Measurements from ENCODE around the gene TUFT1. TPM values are rescaled to one million over a fixed set of nuclear protein-coding genes. Genes with fewer than 3 reads are reported as not detected.

Gene TUFT1
- total RNA-seq, 2 experiments from 2014 or later, result 3.2 TPM

GRCh38 chr1:151539321-151540020, 638 bp upstream of the TUFT1 start:
- Mint-ChIP-seq H3K27ac (no peak overlapping the region), H3K4me3 (peak overlapping the region; percentile 90), H3K4me1 (peaks cover 21% of the 10 kb centered on the region), H3K27me3 (peaks cover 7% of the 10 kb centered on the region), H3K36me3 (ENCODE audit: low read depth) (no peaks in the 10 kb centered on the region), H3K9me3 (ENCODE audit: low read depth) (no peaks in the 10 kb centered on the region)
- DNase-seq (peak; percentile 72), ATAC-seq (peak; percentile 45)
- intact Hi-C loops (cut with DNase I, micrococcal nuclease), result loop anchor here (1.0 to 10.0 kb wide), 11 partner anchors 28 to 369 kb away; partner anchors contain the start of genes CGN (in 1 of the 2), POGZ (in 1 of the 2), RIIAD1 (in 1 of the 2) and TDRKH (in 1 of the 2)
- POLR2A ChIA-PET, result no interaction called here
- CTCF ChIA-PET, result interaction anchor here (0.7 to 1.5 kb wide), 5 partner anchors 16 to 283 kb away, joined by 4 to 6 read pairs (median 5); partner anchors contain the start of gene CGN

DNA sequence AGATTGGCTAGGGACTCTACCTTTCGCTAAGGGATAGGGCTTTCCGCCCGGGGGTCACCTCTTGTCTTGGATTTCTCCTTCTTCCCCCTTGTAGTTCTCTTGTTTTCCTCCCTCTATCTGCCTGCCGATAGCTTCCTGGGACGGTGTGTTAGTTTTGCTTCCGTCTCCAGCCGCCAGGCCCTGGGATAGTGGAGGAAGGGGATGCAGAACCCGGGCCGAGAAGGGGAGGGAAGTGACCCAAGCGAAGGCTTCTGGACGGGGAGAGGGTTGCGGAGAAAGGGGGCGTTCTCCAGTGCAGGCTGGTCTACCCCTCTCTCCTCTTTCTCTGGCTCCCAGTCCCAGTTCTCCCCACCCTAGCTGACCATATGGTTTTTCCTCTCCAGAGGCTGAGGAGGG, 871 bp downstream of the TUFT1 start:
- Mint-ChIP-seq H3K27ac (peak overlapping the region; percentile 69), H3K27me3 (peaks cover 7% of the 10 kb centered on the region), H3K36me3 (ENCODE audit: low read depth) (no peaks in the 10 kb centered on the region), H3K9me3 (ENCODE audit: low read depth) (no peaks in the 10 kb centered on the region), H3K4me1 (peaks cover 21% of the 10 kb centered on the region), H3K4me3 (peak overlapping the region; percentile 90)
- no peak for DNase-seq
- CTCF ChIA-PET, result interaction anchor here (0.7 to 1.9 kb wide), 6 partner anchors 11 to 295 kb away, joined by 3 to 8 read pairs (median 4); no protein-coding TSS in a partner anchor
- ATAC-seq, result no peak
- intact Hi-C loops (cut with DNase I, micrococcal nuclease), result loop anchor here in 1 of 2 experiments (1.0 to 2.0 kb wide), 9 partner anchors 30 to 368 kb away; partner anchors contain the start of genes CGN, POGZ, RIIAD1 and TDRKH
- POLR2A ChIA-PET, result interaction anchor here (0.6 to 0.7 kb wide), 3 partner anchors 56 to 364 kb away, joined by 3 to 5 read pairs (median 5); no protein-coding TSS in a partner anchor

DNA sequence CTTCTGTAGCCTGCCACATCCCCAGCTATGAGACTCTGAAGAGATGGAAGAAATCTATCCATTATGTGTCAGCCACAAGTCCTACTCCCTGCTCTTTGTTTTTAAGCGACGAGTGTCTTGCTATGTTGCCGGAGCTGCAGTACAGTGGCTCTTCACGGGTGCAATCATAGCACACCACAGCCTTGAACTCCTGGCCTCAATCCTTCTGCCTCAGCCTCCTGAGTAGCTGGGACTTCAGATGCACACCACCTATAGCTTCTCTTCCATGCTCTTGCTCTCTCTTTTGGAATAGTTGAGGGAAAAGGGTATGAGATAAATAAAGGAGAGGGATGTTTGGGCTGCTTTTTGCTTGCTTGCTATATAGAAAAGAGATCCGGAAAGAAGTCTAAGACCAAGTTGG, 1.6 kb downstream of the TUFT1 start:
- intact Hi-C loops (cut with DNase I, micrococcal nuclease), result loop anchor here in 1 of 2 experiments (2.0 kb wide), 3 partner anchors 97 to 367 kb away; partner anchors contain the start of gene THEM4
- Mint-ChIP-seq H3K36me3 (ENCODE audit: low read depth) (no peaks in the 10 kb centered on the region), H3K27me3 (peaks cover 7% of the 10 kb centered on the region), H3K27ac (no peak overlapping the region), H3K4me3 (peak overlapping the region; percentile 90), H3K4me1 (peaks cover 21% of the 10 kb centered on the region), H3K9me3 (ENCODE audit: low read depth) (no peaks in the 10 kb centered on the region)
- ChIA-PET POLR2A (interaction anchor here (0.6 to 0.7 kb wide), 3 partner anchors 9 to 230 kb away, joined by 3 to 5 read pairs (median 5); no protein-coding TSS in a partner anchor), CTCF (interaction anchor here (0.6 to 1.9 kb wide), 8 partner anchors 12 to 330 kb away, joined by 3 to 8 read pairs (median 3); no protein-coding TSS in a partner anchor)
- ATAC-seq (no peak), DNase-seq (no peak)

DNA sequence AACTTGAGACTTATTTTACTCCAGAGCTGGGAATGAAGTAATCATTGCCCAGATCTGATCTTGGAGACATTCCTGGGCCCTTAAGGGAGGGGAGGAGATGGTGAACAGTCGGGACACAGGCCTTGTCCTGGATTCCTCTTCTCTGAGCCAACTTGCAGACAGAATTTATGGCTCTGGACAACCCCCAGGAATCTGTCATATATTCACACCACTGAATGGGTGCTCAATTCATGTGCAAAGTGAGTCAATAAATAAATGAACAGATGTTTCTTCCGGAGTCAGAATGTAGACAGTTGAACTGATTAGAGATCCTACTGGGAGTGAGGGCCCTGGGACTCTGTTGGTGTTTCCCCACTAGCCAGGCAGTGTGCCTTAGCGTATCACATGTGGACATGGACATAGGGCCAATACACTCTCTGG, 2.6 kb downstream of the TUFT1 start:
- ChIA-PET CTCF (no interaction called here), POLR2A (interaction anchor here (0.7 kb wide), 1 partner anchor 8 kb away, joined by 3 read pairs; no protein-coding TSS in a partner anchor)
- no peak overlapping the region for H3K27ac Mint-ChIP-seq
- H3K4me1 Mint-ChIP-seq, result peaks cover 27% of the 10 kb centered on the region
- DNase-seq (no peak), ATAC-seq (no peak)
- no peak overlapping the region for H3K4me3 Mint-ChIP-seq
- peaks cover 7% of the 10 kb centered on the region for H3K27me3 Mint-ChIP-seq
- intact Hi-C loops (cut with DNase I, micrococcal nuclease), result no loop called here
- no peaks in the 10 kb centered on the region for H3K9me3 Mint-ChIP-seq (ENCODE audit: low read depth)
- no peaks in the 10 kb centered on the region for H3K36me3 Mint-ChIP-seq (ENCODE audit: low read depth)

DNA sequence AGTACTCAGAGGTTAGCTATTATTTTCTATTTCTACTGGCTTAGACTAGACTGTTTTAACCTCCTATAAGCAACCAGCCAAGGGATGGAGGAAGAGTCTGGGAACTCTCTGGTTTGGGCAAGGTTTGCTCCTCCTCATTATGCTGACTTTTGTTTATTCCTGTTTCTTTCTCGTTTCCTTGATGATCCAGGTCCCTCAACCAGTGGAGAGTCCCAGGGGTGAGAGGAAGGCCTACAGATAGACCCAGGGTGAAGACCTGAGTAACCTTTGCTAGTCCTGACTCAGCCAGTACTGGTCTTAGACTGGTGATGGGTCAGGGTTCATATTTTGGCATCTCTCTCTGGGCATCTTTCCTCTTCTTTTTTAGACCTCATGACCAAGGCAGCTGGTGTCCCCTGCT, 5.4 kb downstream of the TUFT1 start:
- H3K4me3 Mint-ChIP-seq, result no peak overlapping the region
- H3K27ac Mint-ChIP-seq, result no peak overlapping the region
- intact Hi-C loops (cut with DNase I, micrococcal nuclease), result no loop called here
- no peak for DNase-seq
- H3K9me3 Mint-ChIP-seq (ENCODE audit: low read depth), result no peaks in the 10 kb centered on the region
- no peak for ATAC-seq
- no peaks in the 10 kb centered on the region for H3K36me3 Mint-ChIP-seq (ENCODE audit: low read depth)
- ChIA-PET POLR2A (no interaction called here), CTCF (interaction anchor here (1.0 kb wide), 1 partner anchor 31 kb away, joined by 4 read pairs; no protein-coding TSS in a partner anchor)
- H3K27me3 Mint-ChIP-seq, result peaks cover 7% of the 10 kb centered on the region
- H3K4me1 Mint-ChIP-seq, result peaks cover 20% of the 10 kb centered on the region

DNA sequence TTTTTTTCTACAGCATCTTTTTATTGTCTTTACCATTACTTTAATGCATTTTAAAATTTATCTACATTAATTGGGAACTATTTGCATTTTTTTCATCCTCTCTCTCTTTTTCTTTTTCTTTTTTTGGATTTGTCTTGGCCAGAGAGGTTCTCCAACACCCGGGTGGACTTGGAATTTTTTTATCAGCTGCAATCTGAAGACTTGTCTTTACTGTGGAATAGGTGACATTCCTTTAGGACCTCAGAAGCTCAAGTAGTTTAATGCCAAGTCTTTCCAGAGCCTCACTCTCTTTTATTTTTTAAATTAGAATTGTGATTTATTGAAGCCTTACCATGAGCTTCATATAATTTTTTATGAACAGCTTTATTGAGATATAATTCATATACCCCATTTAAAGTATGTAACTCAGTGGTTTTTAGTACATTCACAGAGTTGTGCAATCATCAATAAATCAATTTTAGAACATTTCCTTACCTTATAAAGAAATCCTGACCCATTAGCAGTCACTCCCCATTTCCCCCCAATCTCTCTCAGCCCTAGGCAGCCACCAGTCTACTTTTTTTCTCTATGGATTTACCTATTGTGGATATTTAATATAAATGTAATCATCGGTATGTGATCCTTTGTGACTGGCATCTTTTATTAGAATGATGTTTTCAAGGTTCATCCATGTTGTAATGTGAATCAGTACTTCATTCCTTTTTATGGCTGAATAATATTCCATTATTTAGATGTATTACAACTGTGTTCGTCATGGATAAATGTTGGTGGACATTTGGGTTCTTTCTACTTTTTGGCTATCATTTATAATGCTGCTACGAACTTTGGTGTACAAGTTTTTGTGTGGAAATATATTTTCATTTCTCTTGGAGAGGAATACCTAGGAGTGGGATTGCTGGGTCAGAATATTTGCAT, 6.2 kb downstream of the TUFT1 start:
- DNase-seq (no peak), ATAC-seq (no peak)
- Mint-ChIP-seq H3K27ac (no peak overlapping the region), H3K27me3 (peaks cover 7% of the 10 kb centered on the region), H3K4me1 (peaks cover 13% of the 10 kb centered on the region), H3K4me3 (no peak overlapping the region), H3K36me3 (ENCODE audit: low read depth) (no peaks in the 10 kb centered on the region), H3K9me3 (ENCODE audit: low read depth) (no peaks in the 10 kb centered on the region)
- CTCF ChIA-PET, result no interaction called here
- intact Hi-C loops (cut with DNase I, micrococcal nuclease), result no loop called here
- POLR2A ChIA-PET, result no interaction called here

DNA sequence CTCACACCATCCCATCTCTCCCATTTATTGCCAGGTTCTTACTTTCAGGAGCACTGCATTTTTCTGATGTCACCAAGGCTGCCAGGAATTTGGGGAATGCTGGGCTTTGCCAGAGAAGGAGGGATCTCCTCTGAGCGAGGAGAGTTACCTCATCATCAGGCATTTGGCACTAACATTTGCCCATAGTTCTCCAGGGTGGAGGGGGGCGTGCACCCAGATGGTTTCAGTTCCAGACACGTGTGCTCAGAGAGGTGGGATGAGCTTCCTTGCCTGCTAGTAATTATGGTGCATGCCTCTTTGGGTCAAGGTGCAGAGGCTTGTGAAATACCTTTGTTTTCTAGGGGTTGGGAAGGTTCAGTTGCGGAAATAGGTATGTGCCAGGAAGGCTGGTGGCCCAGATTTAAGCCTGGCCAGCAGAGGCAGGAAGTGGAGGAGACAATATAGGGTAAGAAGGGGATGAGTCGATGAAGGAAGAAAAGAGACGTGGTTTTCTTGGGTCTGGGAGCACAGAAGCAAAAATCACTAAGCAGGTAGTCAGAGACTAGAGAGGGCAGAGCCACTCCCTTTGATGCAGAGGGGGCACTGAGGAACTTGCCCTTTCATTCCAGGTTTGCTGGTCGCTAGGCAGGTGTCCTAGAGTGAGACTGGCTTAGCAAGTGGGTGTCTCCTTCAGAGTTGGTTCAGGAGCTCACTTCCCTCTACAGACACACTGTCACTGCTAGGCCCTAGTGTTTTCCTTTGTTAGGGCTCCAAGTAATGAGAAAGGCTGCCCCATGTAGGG, 7.2 kb downstream of the TUFT1 start:
- H3K27me3 Mint-ChIP-seq, result no peaks in the 10 kb centered on the region
- H3K27ac Mint-ChIP-seq, result no peak overlapping the region
- H3K36me3 Mint-ChIP-seq (ENCODE audit: low read depth), result no peaks in the 10 kb centered on the region
- ChIA-PET POLR2A (no interaction called here), CTCF (no interaction called here)
- H3K4me1 Mint-ChIP-seq, result peaks cover 6% of the 10 kb centered on the region
- H3K9me3 Mint-ChIP-seq (ENCODE audit: low read depth), result no peaks in the 10 kb centered on the region
- no peak overlapping the region for H3K4me3 Mint-ChIP-seq
- ATAC-seq (no peak), DNase-seq (no peak)
- intact Hi-C loops (cut with DNase I, micrococcal nuclease), result no loop called here

DNA sequence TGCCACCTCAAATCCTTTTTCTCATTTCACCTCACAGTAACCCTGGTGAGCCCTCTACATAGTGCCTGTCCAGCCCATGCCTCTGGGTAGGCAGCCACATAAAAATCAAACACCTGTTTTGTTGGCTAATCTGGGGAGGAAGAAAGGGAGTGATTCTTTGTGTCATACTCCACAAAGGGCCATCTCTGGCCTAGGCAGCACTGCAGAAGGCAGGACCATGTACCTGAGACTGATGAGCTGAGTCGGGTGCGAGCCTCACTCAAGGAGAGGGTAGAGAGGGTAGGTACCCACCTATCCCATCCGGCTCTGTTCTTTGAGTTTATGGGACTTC, 7.8 kb downstream of the TUFT1 start:
- intact Hi-C loops (cut with DNase I, micrococcal nuclease), result no loop called here
- Mint-ChIP-seq H3K27me3 (no peaks in the 10 kb centered on the region), H3K4me1 (peaks cover 6% of the 10 kb centered on the region), H3K4me3 (no peak overlapping the region), H3K36me3 (ENCODE audit: low read depth) (no peaks in the 10 kb centered on the region), H3K9me3 (ENCODE audit: low read depth) (no peaks in the 10 kb centered on the region), H3K27ac (no peak overlapping the region)
- ChIA-PET CTCF (no interaction called here), POLR2A (no interaction called here)
- DNase-seq (no peak), ATAC-seq (no peak)

DNA sequence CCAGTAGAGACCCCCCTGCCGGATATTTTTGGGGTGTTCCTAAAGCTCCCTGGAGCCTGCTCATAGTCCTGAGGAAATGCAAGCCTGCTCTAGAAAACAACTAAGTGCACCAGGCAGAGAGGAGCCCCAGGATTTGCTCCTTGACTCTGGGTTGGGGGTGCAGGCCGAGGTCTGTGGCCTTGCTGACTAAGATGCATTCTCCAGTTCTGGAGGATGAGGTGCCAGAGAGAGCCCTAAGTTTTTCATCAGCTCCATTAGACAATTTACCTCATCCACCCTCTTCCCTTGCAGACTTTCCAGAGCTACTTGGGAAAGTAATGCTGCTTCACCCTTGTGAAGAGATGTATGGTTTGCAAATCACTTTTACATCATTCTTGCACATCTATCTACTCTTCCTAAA, 9.1 kb downstream of the TUFT1 start:
- H3K27ac Mint-ChIP-seq, result no peak overlapping the region
- H3K9me3 Mint-ChIP-seq (ENCODE audit: low read depth), result no peaks in the 10 kb centered on the region
- intact Hi-C loops (cut with DNase I, micrococcal nuclease), result no loop called here
- no peak for DNase-seq
- no peaks in the 10 kb centered on the region for H3K27me3 Mint-ChIP-seq
- peaks cover 6% of the 10 kb centered on the region for H3K4me1 Mint-ChIP-seq
- no peak for ATAC-seq
- ChIA-PET CTCF (interaction anchor here (1.0 kb wide), 1 partner anchor 29 kb away, joined by 4 read pairs; no protein-coding TSS in a partner anchor), POLR2A (no interaction called here)
- H3K36me3 Mint-ChIP-seq (ENCODE audit: low read depth), result no peaks in the 10 kb centered on the region
- H3K4me3 Mint-ChIP-seq, result no peak overlapping the region

- Mint-ChIP-seq H3K27me3 (no peaks in the 10 kb centered on the region), H3K27ac (no peak overlapping the region), H3K4me1 (no peaks in the 10 kb centered on the region), H3K36me3 (ENCODE audit: low read depth) (peaks cover 2% of the 10 kb centered on the region), H3K9me3 (ENCODE audit: low read depth) (no peaks in the 10 kb centered on the region), H3K4me3 (no peak overlapping the region)
- DNase-seq, result no peak
- no peak for ATAC-seq
- ChIA-PET CTCF (interaction anchor here (1.0 kb wide), 1 partner anchor 253 kb away, joined by 3 read pairs; no protein-coding TSS in a partner anchor), POLR2A (no interaction called here)
- intact Hi-C loops (cut with DNase I, micrococcal nuclease), result no loop called here
Measured at GRCh38 chr1:151553659-151554058, 13.6 kb downstream of the TUFT1 start.

DNA sequence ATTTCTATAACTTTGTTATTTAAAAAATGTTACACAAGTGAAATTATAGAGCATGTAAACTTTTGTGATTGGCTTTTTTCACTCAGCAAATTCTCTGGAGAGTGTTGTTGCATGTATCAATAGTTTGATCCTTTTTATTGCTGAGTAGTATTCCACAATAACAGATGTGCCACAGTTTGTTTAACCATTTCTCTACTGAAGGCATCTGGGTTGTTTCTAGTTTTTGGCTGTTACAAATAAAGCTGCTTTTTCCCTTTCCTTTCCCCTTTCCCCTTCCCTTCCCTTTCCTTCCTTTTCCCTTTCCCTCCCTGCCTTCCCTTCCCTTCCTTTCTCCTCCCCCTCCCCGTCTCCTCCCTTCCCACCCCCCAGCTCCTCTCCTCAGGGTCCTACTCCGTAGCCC, 15.9 kb downstream of the TUFT1 start:
- ATAC-seq (no peak), DNase-seq (no peak)
- ChIA-PET CTCF (no interaction called here), POLR2A (no interaction called here)
- H3K4me3 Mint-ChIP-seq, result no peak overlapping the region
- no peaks in the 10 kb centered on the region for H3K9me3 Mint-ChIP-seq (ENCODE audit: low read depth)
- H3K4me1 Mint-ChIP-seq, result no peaks in the 10 kb centered on the region
- no peaks in the 10 kb centered on the region for H3K27me3 Mint-ChIP-seq
- intact Hi-C loops (cut with DNase I, micrococcal nuclease), result no loop called here
- peaks cover 2% of the 10 kb centered on the region for H3K36me3 Mint-ChIP-seq (ENCODE audit: low read depth)
- no peak overlapping the region for H3K27ac Mint-ChIP-seq

Measured in activated CD4-positive, alpha-beta T cell treated with anti-CD3 and anti-CD28 coated beads for 36 hours (primary cell).